HCT116 (cell line): Measurements from ENCODE around the gene ATM. TPM values are rescaled to one million over a fixed set of nuclear protein-coding genes. Genes with fewer than 3 reads are reported as not detected.

Source experiments
- ATAC-seq: fragments of 200-7000 bp; cut with Tn5 transposase; 2 replicates; pipeline ENCODE4 v1.9.1; 2020; ENCODE audit warnings: mild to moderate bottlenecking, moderate library complexity
- BruUV-seq: library from RNA; stranded (reverse); fragments of 400-500 nt; replicated peaks from 2 replicates; lab custom pipeline; 2021; lab: Mats Ljungman, UMichigan
- CTCF ChIA-PET: fragments of 300-600 bp; sonication (Branson Sonifier 250); formaldehyde crosslinking; loops from one replicate; lab custom pipeline; 2021; ENCODE audit warnings: antibody characterized with exemption; lab: Charles Lee
- POLR2A ChIA-PET: fragments of 300-600, 350-600 bp; sonication (Branson Sonifier 250); formaldehyde crosslinking; loops from one replicate; lab custom pipeline; 2021; ENCODE audit warnings: antibody characterized with exemption; lab: Charles Lee
- RAD21 ChIA-PET, 2 experiments: fragments of 300-600 bp; sonication (Branson Sonifier 250); formaldehyde crosslinking; loops; one replicate each; lab custom pipeline; 2023; ENCODE audit warnings: low total read pairs in 2 of 2; ENCODE audit not compliant: uncharacterized antibody in 2 of 2, unreplicated experiment in 2 of 2, low non-redundant PET in 1 of 2; lab: Charles Lee
- DNase-seq: peaks from one replicate; pipeline ENCODE4 v3.0.0-alpha.2; 2010; ENCODE audit warnings: low read depth, low spot score
- H2AFZ ChIP-seq: fragments of 200-600 bp; shearing (Covaris generic), sonication (generic); 2 replicates; pipeline ENCODE4 v1.6.1; 2017; ENCODE audit warnings: low read depth, mixed run types, mixed read lengths, antibody characterized with exemption, low read length; ENCODE audit not compliant: poor library complexity, severe bottlenecking
- H3K27ac ChIP-seq: 2 replicates; pipeline ENCODE4 v1.5.1; 2012; ENCODE audit warnings: low read depth, low read length
- H3K27me3 ChIP-seq: fragments of 200-600 bp; sonication (generic); 2 replicates; pipeline ENCODE4 v1.6.1; 2016; ENCODE audit warnings: mixed run types, low read length, mixed read lengths; ENCODE audit not compliant: insufficient read depth
- H3K36me3 ChIP-seq, 2 experiments: fragments of 200-500 bp in 1 of 2; fragments of 200-600 bp in 1 of 2; sonication (Bioruptor generic) in 1 of 2; sonication (generic) in 1 of 2; 2 replicates each; pipeline versions ENCODE4 v1.5.1 to v1.6.1; 2014 to 2016; ENCODE audit warnings: low read length in 2 of 2, inconsistent platforms in 1 of 2, mixed read lengths in 1 of 2, mixed run types in 1 of 2; ENCODE audit not compliant: insufficient read depth in 2 of 2, control insufficient read depth in 1 of 2
- H3K4me1 ChIP-seq, 2 experiments: fragments of 200-600 bp in 1 of 2; sonication (generic) in 1 of 2; 2 replicates each; pipeline versions ENCODE4 v1.5.1 to v1.6.1; 2012 to 2017; ENCODE audit warnings: low read length in 2 of 2, inconsistent platforms in 1 of 2, mild to moderate bottlenecking in 1 of 2, mixed read lengths in 1 of 2, mixed run types in 1 of 2, moderate library complexity in 1 of 2; ENCODE audit not compliant: insufficient read depth in 2 of 2, control insufficient read depth in 1 of 2
- H3K4me2 ChIP-seq: fragments of 200-600 bp; sonication (generic); 2 replicates; pipeline ENCODE4 v1.6.1; 2017; ENCODE audit warnings: mixed run types, low read length, mixed read lengths
- H3K4me3 ChIP-seq, 2 experiments: fragments of 200-600 bp in 1 of 2; sonication (generic) in 1 of 2; replicated peaks in 1 of 2; 2 replicates each; pipeline ENCODE4 v1.5.1; 2011 to 2016; ENCODE audit warnings: low read length in 2 of 2, control low read depth in 1 of 2, low read depth in 1 of 2, mild to moderate bottlenecking in 1 of 2, mixed read lengths in 1 of 2, mixed run types in 1 of 2
- H3K79me2 ChIP-seq: fragments of 200-600 bp; sonication (generic); 2 replicates; pipeline ENCODE4 v1.6.1; 2017; ENCODE audit warnings: mild to moderate bottlenecking, mixed run types, low read length, moderate library complexity, mixed read lengths; ENCODE audit not compliant: insufficient read depth
- H3K9ac ChIP-seq: fragments of 200-600 bp; sonication (generic); 2 replicates; pipeline ENCODE4 v1.6.1; 2016; ENCODE audit warnings: low read length, mixed read lengths
- H3K9me2 ChIP-seq: fragments of 200-600 bp; sonication (generic), shearing (Covaris generic); 2 replicates; pipeline ENCODE4 v1.6.1; 2017; ENCODE audit warnings: mixed run types, mild to moderate bottlenecking, moderate library complexity; ENCODE audit not compliant: insufficient read depth
- H3K9me3 ChIP-seq, 2 experiments: fragments of 200-500 bp in 1 of 2; fragments of 200-600 bp in 1 of 2; sonication (Bioruptor generic) in 1 of 2; sonication (generic) in 1 of 2; 2 replicates each; pipeline ENCODE4 v1.6.1; 2014 to 2017; ENCODE audit warnings: low read length in 2 of 2, mixed read lengths in 2 of 2, inconsistent platforms in 1 of 2, low read depth in 1 of 2, mild to moderate bottlenecking in 1 of 2, mixed run types in 1 of 2, moderate library complexity in 1 of 2; ENCODE audit not compliant: control insufficient read depth in 1 of 2, insufficient read depth in 1 of 2
- H4K20me1 ChIP-seq: fragments of 200-600 bp; sonication (generic), shearing (Covaris generic); 2 replicates; pipeline ENCODE4 v1.6.1; 2017; ENCODE audit warnings: mixed run types, mild to moderate bottlenecking, moderate library complexity; ENCODE audit not compliant: insufficient read depth
- ATF3 ChIP-seq: IDR thresholded peaks from 2 replicates; pipeline ENCODE4 v1.6.1; 2012
- CBX3 ChIP-seq: IDR thresholded peaks from 2 replicates; pipeline ENCODE4 v1.6.1; 2012; ENCODE audit warnings: low read depth
- CEBPB ChIP-seq: IDR thresholded peaks from 2 replicates; pipeline ENCODE4 v1.6.1; 2012; ENCODE audit warnings: low read depth
- CTCF ChIP-seq, 3 experiments: fragments of 200-600 bp in 1 of 3; sonication (generic) in 1 of 3; IDR thresholded peaks in 2 of 3; conservative IDR thresholded peaks in 1 of 3; 2 replicates each; pipeline ENCODE4 v1.5.1; 2012 to 2017; ENCODE audit warnings: low read depth in 2 of 3, low read length in 2 of 3, antibody characterized with exemption in 1 of 3, borderline replicate concordance in 1 of 3, control low read depth in 1 of 3, mild to moderate bottlenecking in 1 of 3, mixed read lengths in 1 of 3, mixed run types in 1 of 3, moderate library complexity in 1 of 3; ENCODE audit not compliant: insufficient read depth in 1 of 3
- EGR1 ChIP-seq: IDR thresholded peaks from 2 replicates; pipeline ENCODE4 v1.6.1; 2012; ENCODE audit warnings: low read depth
- ELF1 ChIP-seq: IDR thresholded peaks from 2 replicates; pipeline ENCODE4 v1.6.1; 2012; ENCODE audit warnings: low read depth, borderline replicate concordance
- EZH2 ChIP-seq: fragments of 200-600 bp; sonication (generic); IDR thresholded peaks from 2 replicates; pipeline ENCODE4 v1.6.1; 2017; ENCODE audit warnings: antibody characterized with exemption, mixed run types
- EZH2phosphoT487 ChIP-seq: fragments of 200-600 bp; IDR thresholded peaks from 2 replicates; pipeline ENCODE4 v1.6.1; 2018; ENCODE audit warnings: antibody characterized with exemption, borderline replicate concordance
- JUND ChIP-seq: IDR thresholded peaks from 2 replicates; pipeline ENCODE4 v1.6.1; 2012
- POLR2AphosphoS5 ChIP-seq: IDR thresholded peaks from 2 replicates; pipeline ENCODE4 v1.6.1; 2011; ENCODE audit warnings: mild to moderate bottlenecking, low read depth, low read length, moderate library complexity
- RAD21 ChIP-seq: IDR thresholded peaks from 2 replicates; pipeline ENCODE4 v1.6.1; 2012; ENCODE audit warnings: low read depth, mild to moderate bottlenecking
- SRF ChIP-seq: IDR thresholded peaks from 2 replicates; pipeline ENCODE4 v1.6.1; 2012; ENCODE audit warnings: low read depth
- YY1 ChIP-seq: IDR thresholded peaks from 2 replicates; pipeline ENCODE4 v1.6.1; 2011; ENCODE audit warnings: low read length, low read depth, moderate library complexity, mild to moderate bottlenecking; ENCODE audit not compliant: insufficient replicate concordance; ENCODE audit errors: extremely low read depth
- ZBTB33 ChIP-seq: IDR thresholded peaks from 2 replicates; pipeline ENCODE4 v1.6.1; 2011; ENCODE audit warnings: mild to moderate bottlenecking, low read length, moderate library complexity; ENCODE audit not compliant: insufficient replicate concordance; ENCODE audit errors: extremely low read depth
- ZFX ChIP-seq: fragments of 450-650 bp; IDR thresholded peaks from 2 replicates; pipeline ENCODE4 v1.6.1; 2017
- ZNF274 ChIP-seq: fragments of 200-500 bp; sonication (Bioruptor generic); IDR thresholded peaks from 2 replicates; pipeline ENCODE4 v1.6.1; 2014; ENCODE audit warnings: mild to moderate bottlenecking, low read depth, low read length, inconsistent platforms
- intact Hi-C: fragments of 100-400 bp; cut with micrococcal nuclease; formaldehyde crosslinking; loops from 2 replicates; pipeline ENCODE4 v1.10.0; 2022
- total RNA-seq: library from RNA; stranded (reverse); gene quantifications from one replicate; pipeline ENCODE4 v1.2.1, GENCODE V29; 2021; ENCODE audit not compliant: unreplicated experiment

ATM gene
- total RNA-seq, 1 experiment from 2014 or later: 32.2 TPM

GRCh38 chr11:108218912-108219783 lies 3.7 kb upstream of the ATM start (continued):
- TF ChIP-seq SRF (no peak), CEBPB (no peak), ZBTB33 (no peak), ELF1 (no peak), ATF3 (no peak), RAD21 (no peak), EGR1 (no peak)

- POLR2A ChIA-PET: no interaction called here
- no peaks in the 10 kb centered on the region for H3K27me3 ChIP-seq
- DNase-seq: no peak
- peak overlapping the region; percentile 85 for H3K9ac ChIP-seq
- H3K4me1 ChIP-seq: peaks cover 6 to 22% of the 10 kb centered on the region in 2 experiments; a peak in 3 of 4 replicates
- RAD21 ChIA-PET: no interaction called here
- no peaks in the 10 kb centered on the region for H3K9me2 ChIP-seq
- H2AFZ ChIP-seq: no peak overlapping the region
- H3K79me2 ChIP-seq: peaks cover 92% of the 10 kb centered on the region
- no TSS peak for BruUV-seq
- intact Hi-C loops: no loop called here
- no peak for ATAC-seq
- CTCF ChIA-PET: interaction anchor here (0.8 kb wide), 1 partner anchor 102 kb away, joined by 4 read pairs; no protein-coding TSS in a partner anchor
- no peaks in the 10 kb centered on the region for H3K36me3 ChIP-seq
- no peaks in the 10 kb centered on the region for H3K9me3 ChIP-seq
- H4K20me1 ChIP-seq: peaks cover 7% of the 10 kb centered on the region; the same call in 1 of the 2 replicates
- peak overlapping the region; percentile 88 for H3K4me2 ChIP-seq
- peak overlapping the region; percentile 86 to 90 for H3K4me3 ChIP-seq
- H3K27ac ChIP-seq: no peak overlapping the region
- no peak for TF ChIP-seq EZH2
- TF ChIP-seq RAD21: no peak
- TF ChIP-seq ZNF274: no peak
- no peak for TF ChIP-seq YY1
- TF ChIP-seq JUND: no peak
- no peak for TF ChIP-seq ZFX
- TF ChIP-seq SRF: no peak
- TF ChIP-seq CBX3: no peak
- TF ChIP-seq CTCF (IDR thresholded peaks at IDR 0.05 in 2 of 3, conservative IDR thresholded peaks at IDR 0.05 in 1 of 3; ENCODE audit: borderline replicate concordance in 1 of 3, insufficient read depth in 1 of 3, low read depth in 2 of 3, low read length in 2 of 3): no peak
- TF ChIP-seq POLR2AphosphoS5: no peak
- no peak for TF ChIP-seq ATF3
- no peak for TF ChIP-seq EZH2phosphoT487
- TF ChIP-seq ELF1: no peak
- no peak for TF ChIP-seq EGR1
- no peak for TF ChIP-seq ZBTB33
These were observed 2.0 kb upstream of the ATM start for GRCh38 chr11:108220721-108221336.
